ENCODE measurements around the gene MPZL3. TPM values are rescaled to one million over a fixed set of nuclear protein-coding genes. Genes with fewer than 3 reads are reported as not detected.

The MPZL3 gene
- total RNA-seq, 6 experiments from 2014 or later: 2.7 to 9.3 (median 6.8) TPM

DNA sequence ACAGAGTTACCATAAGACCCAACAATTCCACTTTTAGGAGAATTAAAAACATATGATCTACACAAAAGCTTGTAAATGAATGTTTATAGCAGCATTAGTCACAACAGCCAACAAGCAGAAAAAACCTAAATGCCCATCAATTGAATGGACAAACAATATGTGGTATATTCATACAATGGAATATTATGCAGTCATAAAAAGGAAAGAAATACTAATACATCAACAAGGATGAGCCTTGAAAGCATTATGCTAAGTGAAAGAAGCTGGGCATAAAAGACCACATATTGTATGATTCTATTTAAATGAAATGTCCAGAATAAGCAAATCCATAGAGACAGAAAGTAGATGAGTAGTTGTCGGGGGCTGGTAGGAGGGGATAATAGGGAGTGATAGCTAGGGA lies 7.0 kb upstream of the MPZL3 start:
- Histone ChIP-seq H3K9me3 (no peaks in the 10 kb centered on the region), H3K4me1 (peaks cover 0 to 8% (median 4%) of the 10 kb centered on the region in 4 donors), H3K27ac (no peak overlapping the region), H3K27me3 (no peaks in the 10 kb centered on the region), H3K4me3 (no peak overlapping the region), H3K36me3 (peaks cover 0 to 16% (median 3%) of the 10 kb centered on the region in 4 donors)
- TF ChIP-seq, protein P1, sequence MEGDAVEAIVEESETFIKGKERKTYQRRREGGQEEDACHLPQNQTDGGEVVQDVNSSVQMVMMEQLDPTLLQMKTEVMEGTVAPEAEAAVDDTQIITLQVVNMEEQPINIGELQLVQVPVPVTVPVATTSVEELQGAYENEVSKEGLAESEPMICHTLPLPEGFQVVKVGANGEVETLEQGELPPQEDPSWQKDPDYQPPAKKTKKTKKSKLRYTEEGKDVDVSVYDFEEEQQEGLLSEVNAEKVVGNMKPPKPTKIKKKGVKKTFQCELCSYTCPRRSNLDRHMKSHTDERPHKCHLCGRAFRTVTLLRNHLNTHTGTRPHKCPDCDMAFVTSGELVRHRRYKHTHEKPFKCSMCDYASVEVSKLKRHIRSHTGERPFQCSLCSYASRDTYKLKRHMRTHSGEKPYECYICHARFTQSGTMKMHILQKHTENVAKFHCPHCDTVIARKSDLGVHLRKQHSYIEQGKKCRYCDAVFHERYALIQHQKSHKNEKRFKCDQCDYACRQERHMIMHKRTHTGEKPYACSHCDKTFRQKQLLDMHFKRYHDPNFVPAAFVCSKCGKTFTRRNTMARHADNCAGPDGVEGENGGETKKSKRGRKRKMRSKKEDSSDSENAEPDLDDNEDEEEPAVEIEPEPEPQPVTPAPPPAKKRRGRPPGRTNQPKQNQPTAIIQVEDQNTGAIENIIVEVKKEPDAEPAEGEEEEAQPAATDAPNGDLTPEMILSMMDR (IDR thresholded peaks at IDR 0.05): no peak
- TF ChIP-seq POLR2A (IDR thresholded peaks at IDR 0.05): no peak
- no peak for ATAC-seq
- WGBS (ENCODE audit: insufficient coverage, low coverage, low lambda C conversion rate, missing lambda C conversion rate): 95% methylated on average over 1 of the region's 1 CpG
- DNase-seq: no peak
- intact Hi-C loops (cut with DNase I): no loop called here

DNA sequence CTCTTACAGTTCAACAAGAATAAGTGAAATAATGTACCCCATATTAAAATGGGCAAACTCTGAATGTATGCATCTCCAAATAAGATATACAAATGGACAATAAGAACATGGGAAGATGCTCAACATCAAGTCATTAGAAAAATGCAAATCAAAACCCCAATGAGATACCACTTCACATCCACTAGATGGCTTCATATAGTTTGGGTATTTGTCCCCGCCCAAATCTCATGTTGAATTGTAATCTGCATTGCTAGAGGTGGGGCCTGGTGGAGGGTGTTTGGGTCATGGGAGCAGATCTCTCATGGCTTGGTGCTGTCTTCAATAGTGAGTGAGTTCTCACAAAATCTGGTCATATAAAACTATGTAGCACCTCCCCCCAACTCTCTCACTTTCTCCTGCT lies 6.2 kb upstream of the MPZL3 start:
- intact Hi-C loops (cut with DNase I): no loop called here
- no peak overlapping the region for H3K27ac ChIP-seq
- H3K36me3 ChIP-seq: peaks cover 0 to 16% (median 3%) of the 10 kb centered on the region in 4 donors
- H3K27me3 ChIP-seq: no peaks in the 10 kb centered on the region
- H3K4me1 ChIP-seq: peaks cover 0 to 8% (median 4%) of the 10 kb centered on the region in 4 donors
- 0% methylated on average over 1 of the region's 1 CpG for WGBS (ENCODE audit: insufficient coverage, low coverage, low lambda C conversion rate, missing lambda C conversion rate)
- no peak for DNase-seq
- ATAC-seq: peak in 1 of 4 donors; percentile 15
- no peaks in the 10 kb centered on the region for H3K9me3 ChIP-seq
- TF ChIP-seq, protein P1 (IDR thresholded peaks at IDR 0.05): peak in 3 of 4 donors; percentile 19 to 29 (median 25)
- no peak for TF ChIP-seq POLR2A (IDR thresholded peaks at IDR 0.05)
- no peak overlapping the region for H3K4me3 ChIP-seq

DNA sequence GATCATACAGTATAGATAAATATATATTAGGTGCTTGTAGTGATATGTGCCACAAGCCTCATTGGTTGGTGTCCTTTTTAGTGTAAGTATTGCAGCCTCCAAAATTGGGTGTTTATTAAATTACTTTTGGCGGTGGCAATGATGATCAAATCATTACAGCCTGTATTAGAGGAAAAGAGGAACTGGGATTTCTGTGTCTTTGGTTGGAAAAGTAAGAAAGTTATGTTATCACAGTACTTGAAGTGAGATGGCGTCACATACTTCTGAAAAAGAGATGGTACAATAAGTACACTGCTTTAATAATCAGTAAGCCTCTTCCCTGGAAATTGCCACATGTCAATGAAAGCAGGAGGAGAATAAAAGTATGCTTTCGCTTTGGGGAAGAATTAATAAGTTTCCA lies 523 bp upstream of the MPZL3 start:
- H3K27ac ChIP-seq: no peak overlapping the region
- peaks cover 0 to 5% (median 0%) of the 10 kb centered on the region in 4 donors for H3K36me3 ChIP-seq
- ATAC-seq (peak in 1 of 4 donors; percentile 20), DNase-seq (no peak)
- WGBS (ENCODE audit: insufficient coverage, low coverage, low lambda C conversion rate, missing lambda C conversion rate): 69% methylated on average over 3 of the region's 3 CpGs
- intact Hi-C loops (cut with DNase I): no loop called here
- no peaks in the 10 kb centered on the region for H3K27me3 ChIP-seq
- no peak for TF ChIP-seq POLR2A (IDR thresholded peaks at IDR 0.05)
- TF ChIP-seq, protein P1 (IDR thresholded peaks at IDR 0.05): no peak
- peaks cover 0 to 2% (median 0%) of the 10 kb centered on the region in 4 donors for H3K4me1 ChIP-seq
- H3K4me3 ChIP-seq: peak overlapping the region in 2 of 3 donors; percentile 83 to 93
- no peaks in the 10 kb centered on the region for H3K9me3 ChIP-seq

DNA sequence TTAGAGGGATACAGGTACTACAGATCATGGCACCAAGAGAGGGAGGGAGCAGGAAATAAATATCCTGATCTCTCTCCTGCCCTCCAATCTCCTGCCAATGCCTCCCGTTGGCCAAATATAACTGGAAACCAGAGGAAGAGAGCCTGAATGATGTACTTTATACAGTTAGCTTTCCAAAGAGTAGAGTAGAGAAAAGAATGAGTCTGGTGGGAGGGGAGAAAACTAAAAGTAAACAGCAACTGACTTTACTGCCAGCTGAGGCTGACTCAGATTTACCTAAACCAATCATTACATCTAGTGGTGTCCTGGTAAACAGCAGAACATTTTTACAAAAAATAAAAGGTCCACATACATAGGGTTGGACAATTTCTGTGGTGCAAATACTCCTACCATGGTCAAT lies 5.1 kb downstream of the MPZL3 start:
- Histone ChIP-seq H3K4me1 (peaks cover 0 to 14% (median 0%) of the 10 kb centered on the region in 4 donors), H3K9me3 (no peaks in the 10 kb centered on the region), H3K27ac (peak overlapping the region; percentile 25 to 68 (median 48)), H3K4me3 (no peak overlapping the region), H3K36me3 (no peaks in the 10 kb centered on the region), H3K27me3 (no peaks in the 10 kb centered on the region)
- 10% methylated on average over 1 of the region's 1 CpG for WGBS (ENCODE audit: insufficient coverage, low coverage, low lambda C conversion rate, missing lambda C conversion rate)
- TF ChIP-seq, protein P1 (IDR thresholded peaks at IDR 0.05): peak in 2 of 4 donors; percentile 25 to 31
- peak; percentile 54 for TF ChIP-seq POLR2A (IDR thresholded peaks at IDR 0.05)
- intact Hi-C loops (cut with DNase I): no loop called here
- no peak for DNase-seq
- peak; percentile 81 to 91 (median 88) for ATAC-seq
